Activated CD4-positive, alpha-beta T cell treated with anti-CD3 and anti-CD28 coated beads for 36 hours (primary cell): ENCODE measurements around the gene HS3ST6. TPM values are rescaled to one million over a fixed set of nuclear protein-coding genes. Genes with fewer than 3 reads are reported as not detected.

ENCODE experiments used
- ATAC-seq: fragments of 200-7000 bp; cut with Tn5 transposase; one replicate; pipeline ENCODE4 v1.10.0; 2021; ENCODE audit warnings: mild to moderate bottlenecking, moderate library complexity
- CTCF ChIA-PET: fragments of 350-600 bp; sonication (Branson Sonifier 250); formaldehyde crosslinking; loops from one replicate; lab custom pipeline; 2021; ENCODE audit warnings: antibody characterized with exemption; lab: Charles Lee
- POLR2A ChIA-PET: fragments of 350-600 bp; sonication (Branson Sonifier 250); formaldehyde crosslinking; loops from one replicate; lab custom pipeline; 2021; ENCODE audit warnings: antibody characterized with exemption, inconsistent platforms; lab: Charles Lee
- DNase-seq: peaks from one replicate; pipeline ENCODE4 v3.0.0-alpha.2; 2020
- H3K27ac Mint-ChIP-seq: one replicate; pipeline ENCODE4 v1.8.0; 2021; ENCODE audit warnings: mixed read lengths
- H3K27me3 Mint-ChIP-seq: one replicate; pipeline ENCODE4 v1.8.0; 2021; ENCODE audit warnings: mixed read lengths
- H3K36me3 Mint-ChIP-seq: one replicate; pipeline ENCODE4 v1.8.0; 2021; ENCODE audit warnings: low read depth, mixed read lengths
- H3K4me1 Mint-ChIP-seq: one replicate; pipeline ENCODE4 v1.8.0; 2021; ENCODE audit warnings: mixed read lengths
- H3K4me3 Mint-ChIP-seq: one replicate; pipeline ENCODE4 v1.8.0; 2021; ENCODE audit warnings: mild to moderate bottlenecking, moderate library complexity, mixed read lengths
- H3K9me3 Mint-ChIP-seq: one replicate; pipeline ENCODE4 v1.8.0; 2021; ENCODE audit warnings: low read depth, mixed read lengths
- intact Hi-C, 2 experiments: fragments of 100-400 bp; cut with DNase I in 1 of 2; cut with micrococcal nuclease in 1 of 2; formaldehyde crosslinking; loops; one replicate each; pipeline versions ENCODE4 v1.14.2 to v1.15.1; 2022 to 2024; cut with DNase I, micrococcal nuclease
- total RNA-seq, 2 experiments: library from RNA; stranded (reverse); gene quantifications; one replicate each; pipeline ENCODE4 v1.2.3, GENCODE V29; 2021

Gene HS3ST6
- total RNA-seq, 2 experiments from 2014 or later = not detected

GRCh38 chr16:1914988-1915387 is 3.2 kb downstream of the HS3ST6 start:
- ChIA-PET POLR2A (no interaction called here), CTCF (interaction anchor here (0.6 kb wide), 1 partner anchor 499 kb away, joined by 4 read pairs; no protein-coding TSS in a partner anchor)
- Mint-ChIP-seq H3K4me1 (no peaks in the 10 kb centered on the region), H3K36me3 (no peaks in the 10 kb centered on the region), H3K9me3 (no peaks in the 10 kb centered on the region), H3K27me3 (peaks cover 26% of the 10 kb centered on the region), H3K4me3 (no peak overlapping the region), H3K27ac (no peak overlapping the region)
- intact Hi-C loops = no loop called here
- ATAC-seq = no peak
- no peak for DNase-seq

DNA sequence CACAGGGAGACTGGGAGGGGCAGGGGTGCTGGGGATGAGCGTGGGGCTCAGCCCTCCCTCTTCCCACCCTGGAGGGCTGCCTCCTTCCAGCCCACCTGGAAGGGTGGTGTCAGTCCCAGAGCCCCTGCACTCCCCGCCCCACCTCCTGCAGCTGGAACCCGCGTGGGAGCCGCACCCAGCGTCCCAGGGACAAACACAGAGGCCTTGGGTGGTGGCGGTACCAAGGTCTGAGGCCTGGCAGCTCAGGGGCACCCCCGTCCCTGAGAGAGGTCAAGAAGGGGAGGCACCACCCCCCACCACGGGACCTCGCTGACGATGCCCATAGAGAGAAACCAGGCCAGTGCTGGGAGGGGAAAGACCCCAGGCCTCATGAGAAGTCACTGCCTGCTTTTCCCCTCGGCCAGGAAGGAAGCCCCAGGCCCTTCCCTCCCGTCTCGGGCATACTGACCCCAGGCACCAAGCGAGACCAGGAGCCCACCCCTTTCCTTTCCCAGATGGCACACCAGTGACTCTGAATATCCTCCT is 4.1 kb downstream of the HS3ST6 start:
- CTCF ChIA-PET = no interaction called here
- Mint-ChIP-seq H3K4me1 (no peaks in the 10 kb centered on the region), H3K27ac (no peak overlapping the region), H3K4me3 (no peak overlapping the region), H3K27me3 (peaks cover 24% of the 10 kb centered on the region), H3K36me3 (no peaks in the 10 kb centered on the region), H3K9me3 (no peaks in the 10 kb centered on the region)
- intact Hi-C loops = no loop called here
- DNase-seq (no peak), ATAC-seq (no peak)
- POLR2A ChIA-PET = no interaction called here

- CTCF ChIA-PET = interaction anchor here (0.6 kb wide), 1 partner anchor 475 kb away, joined by 3 read pairs; no protein-coding TSS in a partner anchor
- DNase-seq = no peak
- no peak overlapping the region for H3K4me3 Mint-ChIP-seq
- no peaks in the 10 kb centered on the region for H3K4me1 Mint-ChIP-seq
- no peaks in the 10 kb centered on the region for H3K9me3 Mint-ChIP-seq
- ATAC-seq = no peak
- H3K27me3 Mint-ChIP-seq = peaks cover 20% of the 10 kb centered on the region
- POLR2A ChIA-PET = no interaction called here
- no peaks in the 10 kb centered on the region for H3K36me3 Mint-ChIP-seq
- H3K27ac Mint-ChIP-seq = no peak overlapping the region
- intact Hi-C loops = no loop called here
These were observed 4.7 kb downstream of the HS3ST6 start for GRCh38 chr16:1913327-1914083.

DNA sequence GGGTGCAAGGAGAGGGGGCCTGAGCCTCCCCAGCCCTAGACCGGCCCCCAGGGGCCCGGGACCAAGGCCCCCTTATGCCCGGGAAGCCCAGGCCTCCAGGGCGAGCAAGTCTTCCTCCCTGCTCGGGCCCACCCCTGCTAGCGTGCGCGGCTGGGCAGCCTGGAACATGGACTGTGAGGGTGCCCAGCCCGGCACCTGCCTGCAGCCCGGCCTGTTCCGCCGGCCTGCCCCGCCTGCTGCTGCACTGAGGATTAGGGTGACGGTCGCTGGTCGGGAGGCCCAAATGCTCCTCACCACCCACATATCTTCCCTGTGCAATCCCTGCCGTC is 6.0 kb downstream of the HS3ST6 start:
- CTCF ChIA-PET = no interaction called here
- intact Hi-C loops = no loop called here
- Mint-ChIP-seq H3K4me3 (no peak overlapping the region), H3K4me1 (no peaks in the 10 kb centered on the region), H3K36me3 (no peaks in the 10 kb centered on the region), H3K9me3 (no peaks in the 10 kb centered on the region), H3K27ac (no peak overlapping the region), H3K27me3 (peaks cover 16% of the 10 kb centered on the region)
- DNase-seq (no peak), ATAC-seq (no peak)
- POLR2A ChIA-PET = no interaction called here

DNA sequence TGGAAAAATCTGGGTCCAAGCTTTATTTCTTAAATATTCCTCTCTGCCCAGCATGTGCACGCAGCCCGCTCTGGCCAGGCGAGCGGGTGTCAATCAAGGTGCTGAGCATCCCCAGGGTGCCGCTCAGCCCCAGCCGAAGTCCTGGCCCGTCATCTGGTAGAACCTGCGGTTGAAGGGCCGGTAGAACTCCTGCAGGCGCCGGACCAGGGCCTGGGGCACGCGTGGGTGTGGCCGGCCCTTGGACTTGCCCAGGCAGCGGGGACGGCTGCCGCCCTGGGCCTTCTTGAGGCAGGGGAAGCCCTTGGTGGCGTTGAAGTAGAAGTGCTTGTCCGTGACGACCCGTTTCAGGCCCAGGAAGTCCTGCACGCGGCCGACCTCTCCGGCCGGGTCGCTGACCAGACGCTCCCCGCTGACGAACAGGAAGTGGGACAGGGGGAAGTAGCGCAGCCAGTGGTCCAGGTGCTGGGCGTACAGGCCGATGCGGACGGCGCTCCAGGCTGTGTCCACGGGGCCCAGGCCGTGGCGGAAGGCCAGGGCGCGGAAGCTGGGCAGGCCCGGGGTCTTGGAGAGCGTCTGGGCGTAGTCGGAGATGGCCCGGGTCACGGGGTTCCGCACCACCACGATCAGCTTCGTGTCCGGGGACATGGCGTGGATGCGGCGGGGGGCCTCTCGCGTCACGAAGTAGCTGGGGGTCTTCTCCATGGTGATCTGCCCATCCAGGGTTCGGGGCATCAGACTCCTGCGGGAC is 6.6 kb downstream of the HS3ST6 start:
- no peak for ATAC-seq
- Mint-ChIP-seq H3K27ac (no peak overlapping the region), H3K9me3 (no peaks in the 10 kb centered on the region), H3K36me3 (no peaks in the 10 kb centered on the region), H3K4me1 (no peaks in the 10 kb centered on the region), H3K4me3 (no peak overlapping the region), H3K27me3 (peaks cover 12% of the 10 kb centered on the region)
- intact Hi-C loops = no loop called here
- ChIA-PET CTCF (no interaction called here), POLR2A (no interaction called here)
- no peak for DNase-seq

- Mint-ChIP-seq H3K36me3 (no peaks in the 10 kb centered on the region), H3K9me3 (no peaks in the 10 kb centered on the region), H3K4me3 (no peak overlapping the region), H3K27ac (no peak overlapping the region), H3K4me1 (no peaks in the 10 kb centered on the region), H3K27me3 (peaks cover 2% of the 10 kb centered on the region)
- ATAC-seq (no peak), DNase-seq (no peak)
- intact Hi-C loops = no loop called here
- CTCF ChIA-PET = interaction anchor here (0.9 kb wide), 1 partner anchor 44 kb away, joined by 4 read pairs; no protein-coding TSS in a partner anchor
- POLR2A ChIA-PET = no interaction called here
These were observed 8.5 kb downstream of the HS3ST6 start for GRCh38 chr16:1909561-1910231.

DNA sequence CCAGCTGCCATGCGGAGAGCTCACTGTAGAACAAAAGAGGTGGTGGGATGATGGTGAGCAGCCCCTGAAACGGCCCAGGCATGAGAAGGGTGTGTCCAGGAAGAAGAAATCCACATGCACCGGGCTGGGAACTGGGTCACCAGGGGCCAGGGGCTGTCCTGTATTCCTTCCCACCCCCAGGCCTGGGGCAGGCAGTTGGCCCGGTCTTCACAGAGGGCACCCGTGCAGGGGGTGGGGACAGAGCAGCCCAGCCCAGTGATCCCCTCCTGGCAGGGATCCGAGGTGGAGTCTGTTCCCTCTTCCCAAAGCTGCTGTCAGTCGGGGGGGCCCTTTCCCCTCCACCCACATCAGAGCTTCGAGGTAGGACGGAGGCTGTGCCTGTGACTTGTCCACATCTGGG is 9.2 kb downstream of the HS3ST6 start:
- POLR2A ChIA-PET = no interaction called here
- DNase-seq (no peak), ATAC-seq (no peak)
- intact Hi-C loops = no loop called here
- H3K36me3 Mint-ChIP-seq = no peaks in the 10 kb centered on the region
- CTCF ChIA-PET = interaction anchor here (0.6 to 0.9 kb wide), 2 partner anchors 43 to 795 kb away, joined by 4 read pairs; no protein-coding TSS in a partner anchor
- no peaks in the 10 kb centered on the region for H3K9me3 Mint-ChIP-seq
- H3K4me1 Mint-ChIP-seq = no peaks in the 10 kb centered on the region
- H3K27ac Mint-ChIP-seq = no peak overlapping the region
- H3K27me3 Mint-ChIP-seq = no peaks in the 10 kb centered on the region
- H3K4me3 Mint-ChIP-seq = no peak overlapping the region

- no peak for DNase-seq
- ChIA-PET CTCF (no interaction called here), POLR2A (interaction anchor here (0.6 kb wide), 1 partner anchor 233 kb away, joined by 5 read pairs; no protein-coding TSS in a partner anchor)
- Mint-ChIP-seq H3K4me1 (no peaks in the 10 kb centered on the region), H3K9me3 (no peaks in the 10 kb centered on the region), H3K36me3 (no peaks in the 10 kb centered on the region), H3K27me3 (no peaks in the 10 kb centered on the region), H3K27ac (no peak overlapping the region), H3K4me3 (no peak overlapping the region)
- no peak for ATAC-seq
- intact Hi-C loops = no loop called here
These were observed 10.0 kb downstream of the HS3ST6 start for GRCh38 chr16:1908184-1908583.

- Mint-ChIP-seq H3K27ac (no peak overlapping the region), H3K4me3 (no peak overlapping the region), H3K9me3 (no peaks in the 10 kb centered on the region), H3K36me3 (no peaks in the 10 kb centered on the region), H3K27me3 (no peaks in the 10 kb centered on the region), H3K4me1 (no peaks in the 10 kb centered on the region)
- CTCF ChIA-PET = no interaction called here
- POLR2A ChIA-PET = no interaction called here
- intact Hi-C loops = no loop called here
- no peak for ATAC-seq
- DNase-seq = no peak
These were observed 10.9 kb downstream of the HS3ST6 start for GRCh38 chr16:1907226-1907860.

DNA sequence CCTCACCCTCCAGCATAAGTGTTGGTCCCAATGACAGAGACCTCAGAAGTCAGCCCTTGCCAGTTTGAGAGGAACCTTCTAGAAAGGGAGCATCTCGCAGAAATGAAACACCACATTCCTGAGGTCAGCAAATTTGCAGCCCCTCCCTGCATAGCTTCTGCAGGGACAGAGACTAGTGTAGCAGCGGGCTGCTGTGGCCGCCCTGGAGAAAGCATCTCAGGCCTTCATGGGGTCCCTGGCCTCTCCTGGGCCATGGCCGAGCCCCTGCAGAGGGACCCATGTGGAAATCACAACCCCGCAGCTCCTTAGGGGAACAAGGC is 11.4 kb downstream of the HS3ST6 start:
- POLR2A ChIA-PET = no interaction called here
- no peak for DNase-seq
- CTCF ChIA-PET = interaction anchor here (0.6 kb wide), 1 partner anchor 1472 kb away, joined by 3 read pairs; no protein-coding TSS in a partner anchor
- intact Hi-C loops = no loop called here
- Mint-ChIP-seq H3K27ac (no peak overlapping the region), H3K27me3 (no peaks in the 10 kb centered on the region), H3K4me1 (no peaks in the 10 kb centered on the region), H3K9me3 (no peaks in the 10 kb centered on the region), H3K36me3 (no peaks in the 10 kb centered on the region), H3K4me3 (no peak overlapping the region)
- no peak for ATAC-seq
